IPS DF 4.7 (cell line): ENCODE measurements around the gene PTCHD1.

Experiments used
- DNase-seq: peaks from one replicate; pipeline ENCODE4 v3.0.0-alpha.2; 2013; ENCODE audit warnings: low spot score; ENCODE audit errors: extremely low read depth

The PTCHD1 gene

DNA sequence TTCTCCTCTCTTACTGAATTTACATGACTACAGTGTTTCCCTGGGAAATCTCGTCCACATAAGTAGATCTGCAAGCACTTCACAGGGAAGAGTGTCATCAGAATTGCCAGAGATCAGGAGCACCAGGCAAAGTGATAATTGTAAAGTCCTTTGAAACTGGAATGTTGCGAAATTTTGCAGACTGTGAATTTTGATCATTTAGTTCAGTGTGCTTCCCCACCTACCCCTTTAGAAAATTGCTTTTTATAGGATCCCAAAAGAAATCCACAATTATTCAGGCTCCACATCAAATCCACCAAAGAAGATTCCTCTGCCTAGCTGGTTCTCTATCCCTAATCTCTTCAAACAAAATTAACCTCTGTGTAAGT is 10.2 kb downstream of the PTCHD1 start:
- no peak for DNase-seq

DNA sequence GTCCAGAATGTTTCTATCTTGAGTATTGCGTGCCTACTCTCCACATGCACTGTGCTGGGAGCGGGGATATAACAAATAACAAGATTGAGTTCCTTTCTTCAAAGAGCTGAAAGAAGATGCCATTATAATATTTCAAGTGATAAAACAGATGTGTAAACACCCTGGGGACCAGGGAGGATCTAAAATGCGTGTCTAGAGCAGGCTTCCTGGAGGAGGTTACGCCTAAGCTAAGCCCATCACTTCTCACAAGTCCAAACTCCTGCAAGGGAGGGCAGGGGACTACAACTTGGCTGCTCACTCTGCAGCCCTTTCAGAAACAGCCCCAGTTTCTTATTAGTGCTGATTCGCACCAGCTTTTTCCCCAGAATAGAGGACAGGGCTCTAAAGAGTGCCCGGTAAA is 21.5 kb downstream of the PTCHD1 start:
- DNase-seq, result no peak

DNA sequence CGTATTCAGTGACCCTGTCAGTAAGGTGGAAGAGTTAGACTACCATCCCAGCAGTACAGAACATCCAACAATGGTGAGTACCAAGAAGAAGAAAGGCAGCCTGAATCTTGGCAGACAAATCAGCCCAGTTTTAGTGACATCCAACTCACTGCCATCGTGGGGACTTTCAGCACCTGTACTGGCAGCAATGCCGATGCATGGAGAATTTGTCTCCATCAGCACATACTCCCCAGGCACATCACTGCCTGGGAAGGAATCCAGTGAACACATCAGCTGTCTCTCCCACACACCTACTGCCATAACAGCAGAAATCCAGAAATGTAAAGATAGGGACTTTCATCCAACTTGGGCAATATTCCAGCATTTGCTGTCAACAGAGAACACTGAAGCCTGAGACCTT is 29.8 kb downstream of the PTCHD1 start:
- no peak for DNase-seq

DNA sequence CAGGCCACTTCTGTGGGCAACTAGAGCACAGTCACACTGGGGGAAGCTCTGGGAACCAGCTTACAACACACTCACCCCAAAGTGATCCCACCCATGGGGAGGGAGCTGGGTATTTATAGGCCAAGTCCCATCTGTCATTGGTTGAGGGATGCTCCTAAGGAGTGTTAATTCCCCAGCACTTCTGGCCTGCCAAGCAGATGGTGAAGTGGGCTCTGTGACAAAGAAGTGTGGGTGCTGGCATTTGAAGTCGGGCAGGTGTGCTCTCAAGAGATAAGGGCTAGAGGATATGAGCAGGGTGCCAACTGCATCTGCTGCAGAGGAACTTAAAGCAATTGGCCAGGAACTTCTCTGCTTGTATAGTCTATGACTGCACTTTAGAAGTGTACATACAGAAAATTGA is 30.9 kb downstream of the PTCHD1 start:
- no peak for DNase-seq

DNA sequence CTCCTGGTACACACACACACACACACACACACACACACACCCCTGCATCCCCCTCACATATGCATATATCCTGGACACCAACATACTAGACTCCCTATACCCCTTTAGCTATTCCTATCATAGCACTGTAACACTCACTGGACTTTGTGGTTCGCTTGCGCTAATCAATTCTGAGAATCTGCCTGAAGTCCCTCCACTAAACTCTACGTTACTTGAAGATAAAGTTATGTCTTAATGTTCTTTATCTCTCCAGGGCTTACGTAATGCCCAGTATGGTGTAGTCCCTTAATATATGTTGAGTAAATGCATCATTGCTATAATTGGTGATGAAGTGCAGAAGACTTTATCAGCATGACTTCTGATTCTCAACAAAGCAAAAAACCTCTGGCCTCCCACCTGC is 32.3 kb downstream of the PTCHD1 start:
- DNase-seq, result no peak

DNA sequence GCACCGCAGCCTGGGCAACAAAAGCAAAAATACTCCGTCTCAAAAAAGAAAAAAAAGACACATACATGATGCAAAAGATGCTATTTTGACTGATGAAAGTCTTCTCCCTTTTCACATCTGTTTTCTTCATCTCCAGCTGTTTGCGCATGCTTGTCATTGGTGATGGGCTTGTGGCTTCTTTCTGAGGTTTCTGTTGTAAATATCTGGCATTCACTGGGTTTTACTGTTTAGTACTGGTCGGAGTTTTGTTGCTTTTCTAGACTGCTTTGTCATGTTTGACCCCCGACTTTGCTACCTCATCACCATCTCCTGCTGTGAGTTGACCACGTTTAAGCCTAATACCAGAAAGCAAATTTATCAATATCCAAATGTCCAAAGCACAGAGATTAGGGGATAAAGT is 34.4 kb downstream of the PTCHD1 start:
- DNase-seq, result no peak

DNA sequence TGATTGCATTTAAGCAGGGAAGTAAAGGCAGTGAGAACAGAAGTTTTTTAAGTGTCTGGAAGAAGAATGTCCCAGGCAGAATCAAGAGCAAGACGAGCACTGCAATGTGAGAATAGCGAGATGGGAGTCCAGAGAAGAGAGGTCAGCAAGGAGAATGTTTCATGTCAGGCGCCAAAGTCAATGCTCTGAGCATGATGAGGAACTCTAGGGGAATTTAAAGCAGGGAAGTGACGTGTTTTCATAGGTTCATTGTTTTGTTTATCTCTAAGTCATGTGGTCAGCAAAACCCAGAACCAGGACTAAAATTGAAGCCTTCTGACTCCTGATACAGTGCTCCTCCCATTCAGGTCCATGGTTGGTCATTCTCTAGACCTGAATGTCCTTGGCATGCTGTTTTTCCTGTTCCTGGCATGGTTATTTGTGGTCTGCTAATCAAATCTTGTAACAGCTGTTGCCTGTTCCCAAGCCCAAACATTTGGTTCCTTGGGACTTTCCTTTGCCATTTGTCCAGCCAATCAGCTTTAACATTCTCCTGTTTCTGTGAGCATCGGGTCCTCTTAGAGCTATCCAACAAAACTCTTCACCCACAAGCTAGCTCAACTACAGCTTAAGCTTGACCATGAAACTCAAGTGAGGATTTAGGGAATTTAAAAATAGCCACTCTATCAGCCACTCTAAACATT is 37.7 kb downstream of the PTCHD1 start:
- no peak for DNase-seq

DNA sequence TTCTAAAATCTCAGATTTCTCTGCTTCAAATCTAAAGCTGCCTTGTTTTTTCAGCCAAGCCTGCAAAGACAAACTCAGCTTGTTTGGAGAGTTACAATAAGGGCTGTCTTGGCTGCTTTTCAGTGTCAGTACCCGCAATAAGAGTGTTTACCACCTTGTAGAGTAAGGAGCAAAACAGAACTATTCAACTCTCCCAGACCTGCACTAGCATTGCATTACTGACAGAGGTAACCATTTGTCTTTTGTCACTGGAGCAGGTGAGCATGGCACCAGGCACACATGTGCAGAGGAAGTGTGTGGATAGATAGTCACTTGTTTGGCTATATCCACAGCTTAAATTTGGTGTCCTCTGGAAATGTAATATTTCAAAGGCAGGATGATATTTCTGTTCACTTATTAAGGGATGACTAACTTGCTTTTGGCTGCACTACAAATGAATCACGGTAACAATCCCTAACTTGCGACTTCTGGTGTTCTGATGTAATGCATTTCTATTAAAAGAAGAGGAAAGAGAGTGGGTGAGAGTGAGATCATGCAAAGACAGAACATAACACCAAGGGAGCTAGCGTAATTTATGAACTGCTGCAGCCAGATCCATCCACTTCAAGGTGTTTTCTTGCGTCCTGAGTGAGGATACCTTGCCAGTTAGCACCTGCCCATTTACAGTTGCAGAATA is 38.6 kb downstream of the PTCHD1 start:
- no peak for DNase-seq

DNA sequence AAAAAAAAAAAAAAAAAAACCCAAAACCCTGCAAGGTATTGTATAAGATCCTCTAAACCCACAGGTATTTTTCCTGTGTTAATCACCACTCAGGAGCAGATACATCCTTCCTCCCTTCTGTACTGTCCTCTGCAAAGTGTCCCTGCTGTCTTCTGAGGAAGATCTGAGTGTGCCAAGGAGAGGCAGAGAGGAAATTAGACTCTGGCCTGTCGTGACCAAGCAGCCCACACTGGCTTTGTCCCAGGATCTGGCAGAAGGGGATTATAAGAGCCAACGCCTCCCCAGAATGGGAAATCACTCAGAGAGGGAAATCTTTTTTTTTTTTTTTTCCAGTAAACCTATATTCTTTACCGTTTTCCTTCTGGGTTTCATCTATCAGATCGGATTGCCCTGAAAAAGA is 39.6 kb downstream of the PTCHD1 start:
- no peak for DNase-seq

DNA sequence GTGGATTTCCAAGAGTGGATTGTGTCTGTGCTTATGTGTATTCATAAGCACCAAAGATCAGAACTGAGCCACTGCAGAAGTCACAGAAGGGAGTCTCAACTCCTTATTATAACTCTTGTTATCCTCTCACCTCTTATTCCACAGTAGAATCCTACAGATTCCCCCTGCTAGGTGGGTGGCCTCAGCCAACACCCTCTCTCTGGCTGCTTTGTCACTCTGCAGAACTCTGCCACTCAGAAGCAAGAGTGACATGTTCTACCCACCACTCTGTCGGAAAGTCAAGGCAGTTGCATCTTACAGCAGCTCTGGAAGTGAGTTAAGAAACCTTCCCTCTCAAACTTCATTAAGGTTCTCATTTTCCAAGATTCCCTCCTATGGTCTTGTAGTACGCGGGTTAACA is 41.9 kb downstream of the PTCHD1 start:
- no peak for DNase-seq

DNA sequence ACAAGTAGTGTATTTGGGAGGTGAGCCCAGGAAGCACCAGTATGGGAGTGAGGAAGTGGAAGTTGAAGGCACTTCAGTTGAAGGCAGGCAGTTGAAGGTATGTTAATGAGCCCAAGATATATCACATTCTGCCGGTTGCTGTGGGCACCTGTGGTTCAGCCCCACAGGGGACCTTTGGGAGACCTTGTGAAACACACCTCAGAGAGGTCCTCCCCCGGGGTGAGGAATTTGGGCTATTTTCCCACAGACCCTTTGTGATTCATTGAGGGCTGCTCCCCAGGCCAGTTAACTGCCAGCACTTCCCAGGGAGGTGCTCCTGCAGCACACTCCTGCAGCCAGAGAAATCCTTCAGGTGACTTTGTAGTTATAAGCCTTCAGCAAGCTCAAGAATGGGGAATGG is 45.9 kb downstream of the PTCHD1 start:
- DNase-seq, result no peak

DNA sequence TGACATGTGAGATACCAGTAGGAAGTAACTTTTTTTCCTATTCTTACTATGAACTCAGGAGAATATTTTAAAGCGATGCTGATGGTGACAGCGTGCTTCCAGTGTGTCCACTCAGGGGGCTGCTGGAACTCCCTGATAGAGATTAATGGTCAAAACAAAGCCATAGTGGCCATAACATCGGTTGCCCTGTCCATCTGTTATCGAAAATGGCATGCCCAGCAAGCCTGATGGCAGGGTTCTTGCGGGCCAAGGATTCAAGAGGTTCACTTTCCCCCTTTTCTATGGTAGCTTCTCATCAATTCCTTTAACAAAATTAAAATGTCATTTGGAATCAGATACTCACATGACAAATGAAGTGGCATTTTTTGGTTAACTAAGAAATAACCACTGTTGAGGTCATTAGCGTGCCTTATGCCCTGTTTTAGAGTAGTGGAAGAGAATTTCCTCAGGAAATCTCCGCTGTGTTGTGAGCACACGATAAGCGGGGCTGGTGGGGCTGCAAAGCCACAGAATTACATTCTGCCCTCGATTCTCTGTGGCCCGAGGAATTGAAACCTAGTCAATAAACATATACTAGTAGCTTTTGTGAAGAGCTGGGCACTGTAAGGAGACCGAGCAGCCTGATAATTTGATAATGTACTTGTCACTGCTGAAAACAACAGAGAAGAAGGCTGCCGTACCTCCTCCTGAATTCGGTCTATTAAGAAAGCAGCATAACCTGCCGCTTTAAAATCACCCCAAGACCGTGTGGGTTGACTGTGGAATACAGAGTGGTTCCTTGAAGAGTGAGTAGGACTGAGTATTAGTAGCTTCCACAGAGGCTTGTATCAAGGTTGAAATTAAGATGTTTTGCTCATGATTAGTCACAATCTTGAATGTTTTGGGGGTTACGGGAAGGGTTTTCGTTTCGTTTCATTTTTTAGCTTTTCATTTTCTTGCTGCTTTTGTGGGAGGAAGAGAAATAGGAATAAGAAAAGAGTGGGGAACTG is 46.7 kb downstream of the PTCHD1 start:
- no peak for DNase-seq

DNA sequence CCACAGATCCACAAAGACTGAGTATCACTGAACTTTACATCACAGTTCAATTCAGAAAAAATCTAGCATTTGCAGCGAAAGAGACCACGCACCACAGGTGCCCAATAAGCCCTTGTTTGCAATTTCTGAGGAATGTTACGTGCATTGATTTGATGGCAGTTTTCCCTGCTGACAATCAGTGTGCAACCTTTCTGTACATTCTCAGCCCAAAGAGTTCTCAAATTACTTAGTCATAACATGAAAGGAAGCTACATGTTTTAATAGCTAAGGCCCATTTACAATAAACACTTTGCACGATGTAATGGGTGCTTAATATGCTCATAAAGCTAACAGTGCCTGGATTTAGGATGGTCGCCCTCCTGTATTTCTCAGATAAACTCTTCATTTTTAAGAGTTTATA is 47.9 kb downstream of the PTCHD1 start:
- no peak for DNase-seq

DNA sequence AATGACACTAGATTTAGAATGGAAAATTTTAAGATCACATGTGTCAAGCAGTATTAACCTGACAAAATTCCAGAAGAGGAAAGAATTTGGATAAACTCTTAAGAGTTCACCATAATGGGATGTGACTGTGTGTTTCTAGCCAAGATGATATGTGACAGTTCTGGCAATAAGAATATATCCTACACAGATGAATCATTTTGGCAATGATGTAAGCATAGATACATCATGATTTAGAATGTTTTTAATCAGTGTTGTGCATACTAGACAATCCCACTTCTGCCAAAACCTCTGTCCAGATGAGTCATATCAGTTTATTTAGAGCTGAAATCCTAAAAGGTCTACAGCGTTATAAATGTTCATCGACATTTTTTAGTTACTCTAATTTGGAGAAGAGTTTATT is 48.8 kb downstream of the PTCHD1 start:
- DNase-seq, result no peak

DNA sequence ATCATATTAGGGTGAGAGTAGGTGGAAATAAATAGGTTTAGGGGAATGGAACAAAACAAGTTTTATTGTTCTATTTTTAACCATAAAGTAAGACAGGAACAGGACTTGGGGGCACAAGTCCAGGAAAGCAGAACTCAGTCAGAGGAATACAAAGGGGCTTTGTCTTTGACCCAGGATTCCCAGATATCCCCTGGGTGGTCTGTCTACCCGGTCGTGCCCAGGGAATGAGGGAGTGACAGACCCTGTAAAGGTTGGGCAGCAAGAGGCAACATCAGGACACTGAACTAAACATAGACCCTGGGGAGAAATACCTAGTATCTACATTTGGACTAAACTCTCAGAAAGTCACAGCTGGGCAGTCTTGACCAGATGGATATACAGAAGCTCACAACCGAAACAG is 50.6 kb downstream of the PTCHD1 start:
- no peak for DNase-seq

DNA sequence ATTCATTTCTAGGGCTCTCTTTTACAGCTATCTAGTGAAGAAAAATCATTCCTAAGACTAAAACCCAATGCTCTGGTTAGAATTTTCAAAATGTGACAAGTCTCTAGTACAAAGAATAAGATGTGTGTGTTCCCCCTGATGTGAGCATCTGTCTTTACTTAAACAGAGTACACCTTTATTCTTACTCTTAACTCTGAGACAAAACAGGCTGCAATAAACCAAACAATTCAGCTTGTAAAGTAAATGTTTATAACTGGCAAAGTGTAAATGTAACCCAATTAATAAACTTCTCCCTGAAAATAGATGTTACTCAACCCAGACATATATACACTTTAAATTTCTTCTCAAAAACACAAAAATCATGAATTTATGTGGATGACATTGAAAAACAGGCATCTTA is 51.6 kb downstream of the PTCHD1 start:
- DNase-seq, result no peak

DNA sequence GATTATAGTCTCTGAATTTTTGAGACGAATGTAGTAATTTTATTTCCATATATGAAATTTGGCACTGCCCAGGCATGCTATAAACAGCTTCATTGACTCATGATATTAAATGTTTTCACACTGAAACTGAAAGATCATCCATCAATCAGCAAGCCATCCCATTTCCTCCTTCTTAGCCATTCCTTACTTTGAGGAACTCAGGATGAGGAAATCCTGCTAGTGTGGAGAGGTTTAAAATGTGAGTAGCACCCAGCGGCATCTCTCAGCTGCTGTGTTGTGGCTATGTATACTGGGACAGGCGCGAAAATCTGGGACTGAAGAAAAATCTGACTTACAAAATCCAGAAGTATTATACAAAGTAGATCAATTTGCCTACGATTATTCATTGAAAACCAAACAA is 52.1 kb downstream of the PTCHD1 start:
- no peak for DNase-seq

DNA sequence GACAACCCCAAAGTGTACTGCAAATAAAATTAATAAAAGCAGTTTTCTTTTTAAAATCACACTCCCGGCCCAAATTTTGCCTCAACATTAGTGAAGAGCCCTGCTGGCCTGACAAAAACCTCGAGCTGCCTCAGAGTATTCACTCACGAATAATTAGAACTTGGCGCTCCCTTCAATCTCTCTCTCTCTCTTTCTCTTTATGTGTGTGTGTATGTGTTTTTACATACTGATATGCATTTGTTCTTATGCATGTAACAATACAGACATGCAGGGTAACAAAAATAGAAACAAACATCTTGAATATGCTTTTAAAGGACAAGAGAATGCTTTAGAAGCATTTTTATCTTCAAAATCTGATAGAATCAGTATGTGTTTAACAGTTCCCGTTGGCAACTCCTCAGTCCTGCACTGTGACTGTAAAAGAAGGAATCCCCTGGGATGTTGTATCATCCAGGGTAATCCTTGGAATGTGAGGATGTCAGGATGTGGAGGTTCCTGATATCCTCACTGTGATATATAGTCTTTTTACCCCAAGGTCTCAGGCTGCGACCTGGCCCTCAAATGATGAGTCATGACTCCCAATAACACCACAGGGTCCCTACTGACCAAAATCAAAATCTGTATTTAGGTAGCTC is 53.0 kb downstream of the PTCHD1 start:
- no peak for DNase-seq

DNA sequence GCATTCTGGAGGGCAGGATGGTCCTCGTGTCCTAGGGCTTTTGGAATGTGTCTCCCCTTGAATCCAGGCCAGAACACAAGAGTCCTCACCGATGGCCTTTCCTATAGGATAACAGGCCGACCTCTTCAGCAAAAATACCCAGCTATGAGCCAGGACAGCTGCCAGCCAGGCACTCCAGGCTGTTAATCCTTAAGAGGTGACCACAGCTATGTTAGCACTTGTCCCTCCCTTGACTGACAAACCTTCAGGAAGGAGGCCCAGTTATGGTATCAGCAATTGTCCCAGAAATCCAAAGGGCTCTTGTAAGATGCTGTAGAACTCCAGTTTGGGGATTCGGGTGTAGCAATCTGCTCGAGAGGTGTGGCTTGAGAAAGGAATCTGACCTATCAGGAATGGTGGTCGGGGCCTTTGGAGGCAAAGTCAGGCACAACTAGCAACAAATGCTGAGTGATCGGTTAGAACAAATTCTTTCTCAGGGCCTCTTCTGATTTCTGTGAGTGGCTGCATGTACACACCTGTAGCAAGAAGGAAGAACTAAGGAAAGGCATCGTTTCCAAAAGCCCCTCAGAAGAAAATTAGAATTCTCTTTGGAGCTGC is 54.6 kb downstream of the PTCHD1 start:
- no peak for DNase-seq

DNA sequence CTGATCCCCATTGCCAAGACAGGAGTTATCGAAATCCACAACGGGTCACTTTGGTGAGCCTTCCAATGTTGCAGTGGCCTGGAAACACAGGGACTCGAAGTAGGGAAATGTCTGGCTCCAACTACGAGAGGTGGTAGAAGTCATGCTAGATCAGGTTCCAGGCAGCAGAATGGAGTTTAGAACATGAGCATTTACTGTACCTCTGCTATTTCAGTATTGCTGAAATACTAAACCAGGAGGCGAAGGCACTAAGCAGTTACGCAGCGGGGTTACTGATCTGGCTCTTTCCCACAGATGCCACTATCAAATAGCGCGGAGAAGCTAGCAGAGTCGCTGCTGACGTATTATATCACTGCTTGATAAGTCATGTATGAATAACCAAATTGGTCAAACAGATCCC is 56.3 kb downstream of the PTCHD1 start:
- DNase-seq, result no peak

DNA sequence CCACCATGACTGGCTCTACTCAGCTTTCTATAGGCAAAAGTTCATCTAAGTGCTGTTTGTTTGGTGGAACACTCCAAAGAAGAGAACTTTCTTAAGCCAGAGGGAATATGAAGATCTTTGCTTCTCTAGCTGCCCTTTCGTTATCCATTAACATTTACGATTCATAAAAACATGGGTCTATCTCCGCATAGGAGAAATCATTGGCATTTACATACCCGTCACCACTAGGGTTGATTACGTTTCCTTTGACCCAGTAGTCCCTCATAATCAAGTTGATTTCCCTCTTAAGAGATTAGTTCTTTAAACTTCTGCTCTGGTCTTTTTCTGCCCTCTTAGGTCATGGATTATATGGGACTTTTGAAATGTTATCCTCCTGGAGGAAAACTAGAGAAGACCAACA is 57.5 kb downstream of the PTCHD1 start:
- DNase-seq, result no peak
